HG03469 (cell line): ENCODE results near the gene INO80D.
A peak's percentile ranks its signal among the peaks of the same experiment; 100 is the strongest.
"Not testable (repeated sequence)": the region's sequence is repeated elsewhere in the genome, so short reads cannot be mapped to it uniquely, and the experiment has no call there.

Experiments
- ATAC-seq: cut with Tn5 transposase; IDR thresholded peaks from one replicate; pipeline ENCODE4 v1.9.1; 2021; ENCODE audit warnings: mild to moderate bottlenecking, moderate library complexity, moderate number of reproducible peaks; ENCODE audit not compliant: unreplicated experiment

Gene INO80D

GRCh38 chr2:206084870-206085741 is 868 bp downstream of the INO80D start:
- peak; percentile 21 for ATAC-seq

DNA sequence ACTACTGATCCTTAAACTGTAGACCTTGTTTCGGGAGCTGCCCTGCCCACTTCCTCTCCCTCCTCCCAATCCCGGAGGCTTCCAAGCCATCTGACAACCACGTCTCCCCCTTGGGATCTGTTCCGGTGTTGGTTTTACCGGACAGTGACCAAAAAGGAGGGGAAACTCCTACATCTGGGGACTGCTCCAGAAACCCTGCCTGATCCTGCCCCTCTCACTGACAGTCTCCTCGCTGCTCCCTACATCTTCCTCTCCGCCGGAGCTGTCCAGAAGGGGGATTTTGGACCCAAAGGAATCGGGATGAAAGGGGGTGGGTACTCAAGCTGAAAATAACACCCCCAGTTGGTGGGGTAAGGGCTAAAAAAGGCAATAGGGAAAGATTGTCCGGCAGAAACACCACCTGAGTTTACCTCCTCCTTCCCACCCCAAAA is 1.5 kb downstream of the INO80D start:
- no peak for ATAC-seq

DNA sequence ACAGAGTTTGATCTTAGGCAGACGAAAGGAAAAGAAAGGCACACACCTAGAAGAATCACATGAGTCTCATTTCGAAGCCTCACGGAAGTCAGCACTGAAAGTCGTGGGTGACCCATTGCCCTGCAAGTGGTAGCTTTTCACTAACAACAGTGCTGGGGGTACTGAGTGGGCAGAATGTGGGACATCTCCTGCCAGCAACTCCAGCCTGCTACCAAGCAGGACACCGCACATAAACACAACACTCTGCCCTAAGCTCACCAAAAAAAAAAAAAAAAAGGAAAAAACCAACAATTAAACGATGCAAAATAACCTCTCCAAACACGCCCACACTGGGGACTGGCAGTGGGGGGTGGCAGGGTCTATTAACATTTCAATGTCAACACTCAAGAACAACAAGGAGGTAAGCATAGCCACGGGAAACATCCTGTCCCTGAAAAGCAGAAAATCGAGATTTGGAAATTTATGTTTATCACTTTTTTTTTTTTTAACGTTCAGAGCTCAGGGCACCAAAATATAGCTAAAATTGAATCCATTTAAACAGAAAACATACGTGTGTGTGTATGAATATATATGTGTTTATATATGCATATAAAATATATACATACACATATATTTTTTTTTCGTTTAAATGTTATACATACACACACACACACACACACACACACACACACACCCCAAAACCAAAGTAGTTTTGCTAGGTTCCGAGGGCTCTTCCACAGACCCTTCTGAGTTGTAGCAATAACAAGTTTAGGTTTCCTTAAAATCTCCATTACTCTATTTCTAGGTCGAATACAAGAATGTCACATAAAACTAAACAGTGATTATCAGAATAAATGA is 2.2 kb downstream of the INO80D start:
- ATAC-seq = peak; percentile 36

- ATAC-seq = no peak
Measured at GRCh38 chr2:206082298-206082843, 3.6 kb downstream of the INO80D start.

GRCh38 chr2:206080927-206081326 is 5.0 kb downstream of the INO80D start:
- no peak for ATAC-seq

- ATAC-seq = no peak
Measured at GRCh38 chr2:206079699-206080465, 6.1 kb downstream of the INO80D start.

GRCh38 chr2:206077879-206078278 is 8.1 kb downstream of the INO80D start:
- not testable (repeated sequence) for ATAC-seq

DNA sequence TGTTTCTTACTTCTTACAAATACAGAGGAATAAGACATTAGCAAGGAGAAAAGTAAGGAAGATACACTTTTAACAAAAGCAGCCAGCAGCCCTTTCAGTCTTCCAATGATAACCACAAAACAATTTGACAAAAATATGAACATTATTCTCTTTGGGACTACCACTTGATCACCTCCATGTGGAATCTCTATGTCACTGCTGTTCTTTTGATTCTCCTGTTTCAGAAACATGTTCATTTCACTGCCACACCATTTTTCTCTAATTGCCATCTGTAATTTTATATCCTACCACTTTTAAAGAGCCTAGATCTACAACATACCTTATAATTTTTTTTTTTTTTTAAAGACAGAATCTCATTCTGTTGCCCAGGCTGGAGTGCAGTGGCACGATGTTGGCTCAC is 10.9 kb downstream of the INO80D start:
- no peak for ATAC-seq

DNA sequence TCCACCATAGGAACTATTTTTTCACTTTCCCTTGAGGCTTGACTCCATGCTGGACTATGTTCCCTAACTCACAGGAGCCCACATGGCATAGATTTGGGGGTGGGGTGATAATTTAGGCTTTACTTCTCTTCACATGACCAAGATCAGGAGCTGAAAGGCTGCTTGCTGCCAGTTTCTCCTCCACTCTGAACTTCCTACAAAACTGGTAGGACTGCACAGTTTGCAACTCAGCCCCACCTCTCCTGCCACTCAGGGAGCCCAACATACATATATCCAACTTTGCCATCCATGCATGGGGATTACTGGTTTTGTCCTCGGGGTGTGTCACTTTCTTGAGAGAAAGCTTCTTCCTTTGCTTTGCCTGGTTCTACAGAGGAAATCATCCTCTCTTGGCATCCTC is 14.2 kb downstream of the INO80D start:
- ATAC-seq = no peak

- no peak for ATAC-seq
Measured at GRCh38 chr2:206069417-206069816, 16.6 kb downstream of the INO80D start.

DNA sequence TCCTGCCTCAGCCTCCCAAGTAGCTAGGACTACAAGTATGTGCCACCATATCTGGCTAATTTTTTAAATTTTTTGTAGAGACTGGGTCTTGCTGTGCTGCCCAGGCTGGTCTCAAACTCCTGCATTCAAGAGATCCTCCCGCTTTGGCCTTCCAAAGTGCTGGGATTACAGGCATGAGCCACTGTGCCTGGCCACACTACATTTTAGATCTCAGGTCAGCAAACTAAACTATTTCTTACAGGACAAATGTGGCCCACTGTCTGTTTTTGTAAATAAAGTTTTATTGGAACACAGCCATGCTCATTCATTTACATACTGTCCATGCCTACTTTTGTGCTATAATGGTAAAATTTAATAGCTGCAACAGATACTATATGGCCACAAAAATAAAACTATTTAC is 17.8 kb downstream of the INO80D start:
- ATAC-seq = no peak

DNA sequence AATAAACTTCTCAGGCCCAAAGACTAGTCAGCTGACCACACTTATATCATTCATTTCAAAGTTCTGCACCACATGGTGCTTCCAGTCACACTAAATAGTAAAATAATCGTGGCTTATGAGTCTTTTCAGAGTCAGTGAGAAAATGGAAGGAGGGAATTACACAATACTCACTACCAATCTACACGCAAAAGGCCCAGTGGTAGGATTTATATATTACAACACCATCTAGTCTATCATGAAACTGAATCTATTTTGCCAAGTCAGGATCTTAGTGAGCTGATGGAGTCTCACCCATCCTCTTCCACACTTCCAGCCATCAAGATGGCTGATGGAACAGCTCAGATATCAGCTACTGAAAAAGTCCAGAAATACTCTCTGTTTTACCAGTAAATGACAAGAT is 21.9 kb downstream of the INO80D start:
- no peak for ATAC-seq

DNA sequence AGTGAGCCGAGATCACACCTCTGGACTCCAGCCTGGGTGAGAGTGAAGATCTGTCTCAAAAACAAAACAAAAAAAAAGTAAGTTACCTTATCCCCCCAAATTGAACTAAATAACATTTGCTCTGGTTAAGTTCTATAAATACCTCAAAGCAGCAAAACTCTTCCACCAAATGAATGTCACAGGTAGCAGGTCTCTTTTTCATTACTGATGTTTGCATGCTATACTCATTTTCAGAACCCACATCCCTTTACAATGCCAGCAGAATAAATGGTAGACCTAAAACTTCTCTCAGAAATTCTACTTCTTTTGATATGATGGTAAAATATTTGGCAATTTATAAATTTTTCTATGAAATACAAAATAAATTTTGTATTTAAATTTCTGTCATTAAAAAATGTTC is 22.3 kb downstream of the INO80D start:
- ATAC-seq = no peak

GRCh38 chr2:206062724-206063123 is 23.2 kb downstream of the INO80D start:
- ATAC-seq = no peak

- ATAC-seq = no peak
Measured at GRCh38 chr2:206056286-206056685, 29.7 kb downstream of the INO80D start.

DNA sequence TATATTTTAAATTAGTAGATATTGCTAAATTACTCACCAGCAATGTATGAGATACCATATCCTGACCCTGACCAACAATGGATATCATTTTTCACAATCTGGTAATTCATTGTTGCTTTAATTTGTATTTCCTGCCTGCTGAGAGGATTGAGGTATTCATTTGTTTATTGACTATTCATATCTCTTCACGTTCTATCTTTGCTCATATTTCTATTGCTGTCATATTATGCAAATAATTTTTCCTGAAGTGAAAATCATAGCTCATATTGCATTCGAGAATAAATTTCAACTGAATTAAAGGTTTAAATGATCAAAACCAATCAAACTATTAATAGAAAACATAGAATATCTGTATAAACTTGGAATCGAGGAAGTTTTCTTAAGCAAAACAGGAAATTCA is 31.0 kb downstream of the INO80D start:
- no peak for ATAC-seq

DNA sequence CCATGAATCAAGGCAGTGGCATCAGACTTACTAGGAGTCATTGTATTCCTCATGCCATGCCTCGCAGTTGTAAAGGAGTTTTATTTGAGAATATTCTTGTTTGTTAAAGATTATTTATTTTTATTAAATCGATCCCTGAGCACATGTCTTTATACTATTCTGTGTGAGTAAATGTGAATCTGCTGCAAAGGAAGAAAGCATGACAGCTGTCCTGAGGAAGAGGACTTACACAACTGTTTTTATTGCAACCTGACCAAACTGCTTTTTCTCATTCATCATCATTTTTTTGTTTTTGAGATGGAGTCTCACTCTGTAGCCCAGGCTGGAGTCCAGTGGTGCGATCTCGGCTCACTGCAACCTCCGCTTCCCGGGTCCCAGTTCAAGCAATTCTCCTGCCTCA is 34.1 kb downstream of the INO80D start:
- ATAC-seq = no peak

GRCh38 chr2:206049392-206049791 is 36.6 kb downstream of the INO80D start:
- no peak for ATAC-seq

GRCh38 chr2:206045251-206045650 is 40.7 kb downstream of the INO80D start:
- ATAC-seq = no peak

DNA sequence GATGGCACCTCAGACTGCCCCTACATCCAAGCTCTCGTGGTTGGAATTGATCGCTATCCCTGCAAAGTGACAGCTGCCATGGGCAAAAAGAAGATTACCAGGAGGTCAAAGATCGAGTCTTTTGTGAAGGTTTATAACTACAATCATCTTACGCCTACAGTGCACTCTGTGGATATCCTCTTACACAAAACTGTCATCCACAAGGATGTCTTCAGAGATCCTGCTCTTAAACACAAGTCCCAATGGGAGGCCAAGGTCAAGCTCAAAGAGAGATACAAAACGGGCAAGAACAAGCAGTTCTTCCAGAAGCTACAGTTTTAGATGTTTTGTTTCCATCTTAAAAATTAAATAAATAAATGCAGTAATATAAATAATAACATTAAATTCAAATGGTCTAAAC is 45.4 kb downstream of the INO80D start:
- ATAC-seq = no peak

DNA sequence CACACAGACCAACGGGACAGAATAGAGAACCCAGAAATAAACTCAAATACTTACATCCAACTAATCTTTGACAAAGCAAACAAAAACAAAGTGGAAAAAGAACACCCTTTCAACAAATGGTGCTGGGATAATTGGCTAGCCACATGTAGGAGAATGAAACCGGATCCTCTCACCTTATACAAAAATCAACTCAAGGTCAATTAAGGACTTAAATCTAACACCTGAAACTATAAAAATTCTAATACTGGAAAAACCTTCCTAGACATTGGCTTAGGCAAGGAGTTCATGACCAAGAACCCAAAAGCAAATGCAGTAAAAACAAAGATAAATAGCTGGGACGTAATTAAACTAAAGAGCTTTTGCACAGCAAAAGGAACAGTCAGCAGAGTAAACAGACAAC is 50.6 kb downstream of the INO80D start:
- ATAC-seq = not testable (repeated sequence)
